Lung microvascular endothelial cell (primary cell): ENCODE results near the gene TMEM271. TPM values are rescaled to one million over a fixed set of nuclear protein-coding genes. Genes with fewer than 3 reads are reported as not detected.

Experiments used
- DNase-seq, 2 donors: peaks; one replicate each; pipeline versions ENCODE4 v3.0.0 to v3.0.0-alpha.2; 2010; ENCODE audit warnings: low read depth in 2 of 2
- total RNA-seq: library from RNA; depleted of rRNA; stranded (reverse); fragments of >200 nt; gene quantifications from 2 replicates; pipeline ENCODE4 v1.2.1, GENCODE V29; 2014

Gene TMEM271
- not detected in 2 replicates for total RNA-seq

GRCh38 chr4:576245-576821, at the start of gene TMEM271:
Gene TMEM271, minus strand, starts transcription at chr4:576295. Its CDS starts 233 bp downstream, at chr4:576062.
- no peak for DNase-seq

- no peak for DNase-seq
Observed at GRCh38 chr4:625631-626161, 49.6 kb upstream of the TMEM271 start.

- no peak for DNase-seq
Observed at GRCh38 chr4:624705-625590, 48.9 kb upstream of the TMEM271 start, which contains the start of gene PDE6B. Gene PDE6B, plus strand, starts transcription at chr4:625573. Its CDS starts 54 bp downstream, at chr4:625627.

GRCh38 chr4:623914-624566, 47.9 kb upstream of the TMEM271 start:
- DNase-seq: no peak

- no peak for DNase-seq
Observed at GRCh38 chr4:622996-623913, 47.2 kb upstream of the TMEM271 start.

- DNase-seq: no peak
Observed at GRCh38 chr4:622071-622995, 46.2 kb upstream of the TMEM271 start.

GRCh38 chr4:621296-622070, 45.4 kb upstream of the TMEM271 start:
- no peak for DNase-seq

GRCh38 chr4:620851-621261, 44.8 kb upstream of the TMEM271 start:
- DNase-seq: no peak

- no peak for DNase-seq
Observed at GRCh38 chr4:620201-620600, 44.1 kb upstream of the TMEM271 start.

- DNase-seq: no peak
Observed at GRCh38 chr4:617644-618641, 41.8 kb upstream of the TMEM271 start.

GRCh38 chr4:616911-617643, 41.0 kb upstream of the TMEM271 start:
- no peak for DNase-seq

GRCh38 chr4:616091-616490, 40.0 kb upstream of the TMEM271 start:
- no peak for DNase-seq

- DNase-seq: no peak
Observed at GRCh38 chr4:613126-613525, 37.0 kb upstream of the TMEM271 start.

- no peak for DNase-seq
Observed at GRCh38 chr4:612749-613125, 36.6 kb upstream of the TMEM271 start.

GRCh38 chr4:612052-612748, 36.1 kb upstream of the TMEM271 start:
- no peak for DNase-seq

GRCh38 chr4:610411-611261, 34.5 kb upstream of the TMEM271 start:
- DNase-seq: peak in 1 of 2 donors; percentile 13
